Kidney (tissue), 14 donors: ENCODE results near the gene CAD. TPM values are rescaled to one million over a fixed set of nuclear protein-coding genes. Genes with fewer than 3 reads are reported as not detected.

Experiments used
- DNase-seq, 5 donors: peaks; one replicate each; pipeline ENCODE4 v3.0.0-alpha.2; 2013 to 2020
- FAIRE-seq: peaks from 2 replicates; lab custom pipeline; 2012; peaks lifted over from hg19 to GRCh38; lab: Jason Lieb, UNC
- H3K27ac ChIP-seq, 2 donors: one replicate each; pipeline ENCODE4 v1.7.0; 2013; ENCODE audit warnings: low read depth in 2 of 2, low read length in 2 of 2, inconsistent platforms in 1 of 2
- H3K27me3 ChIP-seq: one replicate; pipeline ENCODE4 v1.7.1; 2013; ENCODE audit warnings: low read length, inconsistent platforms; ENCODE audit not compliant: control insufficient read depth, insufficient read depth
- H3K36me3 ChIP-seq, 3 donors: one replicate each; pipeline versions ENCODE4 v1.7.0 to v1.7.1; 2013; ENCODE audit warnings: low read length in 3 of 3, control low read depth in 1 of 3, inconsistent platforms in 1 of 3; ENCODE audit not compliant: insufficient read depth in 3 of 3, control insufficient read depth in 2 of 3
- H3K4me1 ChIP-seq, 3 donors: one replicate each; pipeline versions ENCODE4 v1.7.0 to v1.7.1; 2013; ENCODE audit warnings: low read length in 3 of 3, inconsistent platforms in 1 of 3, low read depth in 1 of 3; ENCODE audit not compliant: control insufficient read depth in 2 of 3, insufficient read depth in 2 of 3
- H3K4me3 ChIP-seq, 3 donors: one replicate each; pipeline versions ENCODE4 v1.7.0 to v1.8.1; 2013; ENCODE audit warnings: low read length in 3 of 3, control low read depth in 1 of 3, inconsistent platforms in 1 of 3
- H3K9ac ChIP-seq, 3 donors: one replicate each; pipeline versions ENCODE4 v1.7.0 to v1.7.1; 2013; ENCODE audit warnings: low read length in 3 of 3, control low read depth in 1 of 3, inconsistent platforms in 1 of 3
- H3K9me3 ChIP-seq, 3 donors: one replicate each; pipeline versions ENCODE4 v1.7.0 to v1.7.1; 2013; ENCODE audit warnings: low read length in 3 of 3, control low read depth in 1 of 3, inconsistent platforms in 1 of 3; ENCODE audit not compliant: control insufficient read depth in 2 of 3, insufficient read depth in 1 of 3
- intact Hi-C: fragments of 100-400 bp; cut with DNase I; formaldehyde crosslinking; loops from one replicate; pipeline ENCODE4 v1.11.1; 2022
- polyA plus RNA-seq: library from polyadenylated mRNA; stranded (reverse); fragments of 350-450 nt; fragmentation: Illumina TruSeq; extraction: RNeasy Lipid Tissue Mini Kit (QIAGEN cat#74804); gene quantifications from one replicate; pipeline ENCODE4 v1.2.3, GENCODE V29; 2014; ENCODE audit warnings: low read depth, low replicate concordance; ENCODE audit not compliant: insufficient read depth
- total RNA-seq: library from RNA; stranded (reverse); fragmentation: NEBNext Ultra II Directional; extraction: Animal tissue kit (Norgen Biotek cat#: 25700); gene quantifications from one replicate; pipeline ENCODE4 v1.2.1, GENCODE V29; 2021
- TF ChIP-seq, protein P1 (sequence below): IDR thresholded peaks from 3 replicates; pipeline ENCODE4 v1.5.1; 2012; ENCODE audit warnings: mild to moderate bottlenecking, moderate library complexity, borderline replicate concordance; ENCODE audit not compliant: insufficient read depth; ENCODE audit errors: extremely low read depth
- donor health status: control.
- donor health status: control.
- donor health status: control.
- donor health status: control.
- donor health status: control.
- donor health status: DM: yes; HTN: yes; CAD: no.
- donor health status: Normal renal cell carcinoma (clear cell type).

The CAD gene
- total and polyA plus RNA-seq, 2 donors from 2014 or later = 8.8 to 43.4 TPM

DNA sequence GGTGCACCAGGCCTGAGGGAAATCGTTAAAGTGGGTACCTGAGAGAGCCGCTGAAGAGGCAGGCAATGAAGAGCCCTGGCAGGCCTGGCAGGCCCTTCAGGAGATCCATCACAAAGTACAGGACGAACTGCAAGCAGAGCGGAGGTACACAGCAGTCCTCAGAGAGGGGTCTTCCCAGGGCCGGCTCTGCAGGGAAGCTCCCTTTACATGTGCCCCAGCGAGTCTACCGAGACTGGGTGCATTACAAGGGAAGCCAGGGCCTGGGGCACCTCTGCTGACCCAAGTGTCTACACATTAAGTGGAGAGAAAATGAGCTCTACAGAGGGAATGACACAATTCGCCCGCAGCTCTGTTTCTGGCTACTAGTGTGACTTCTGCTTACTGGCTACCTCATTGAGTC is 13.4 kb upstream of the CAD start:
- FAIRE-seq (no peak), DNase-seq (no peak)
- Histone ChIP-seq H3K27me3 (no peaks in the 10 kb centered on the region), H3K36me3 (peaks cover 2 to 38% (median 22%) of the 10 kb centered on the region in 3 donors), H3K9me3 (no peaks in the 10 kb centered on the region), H3K4me1 (no peaks in the 10 kb centered on the region), H3K9ac (no peak overlapping the region), H3K27ac (no peak overlapping the region), H3K4me3 (no peak overlapping the region)
- intact Hi-C loops = no loop called here
- TF ChIP-seq, protein P1, sequence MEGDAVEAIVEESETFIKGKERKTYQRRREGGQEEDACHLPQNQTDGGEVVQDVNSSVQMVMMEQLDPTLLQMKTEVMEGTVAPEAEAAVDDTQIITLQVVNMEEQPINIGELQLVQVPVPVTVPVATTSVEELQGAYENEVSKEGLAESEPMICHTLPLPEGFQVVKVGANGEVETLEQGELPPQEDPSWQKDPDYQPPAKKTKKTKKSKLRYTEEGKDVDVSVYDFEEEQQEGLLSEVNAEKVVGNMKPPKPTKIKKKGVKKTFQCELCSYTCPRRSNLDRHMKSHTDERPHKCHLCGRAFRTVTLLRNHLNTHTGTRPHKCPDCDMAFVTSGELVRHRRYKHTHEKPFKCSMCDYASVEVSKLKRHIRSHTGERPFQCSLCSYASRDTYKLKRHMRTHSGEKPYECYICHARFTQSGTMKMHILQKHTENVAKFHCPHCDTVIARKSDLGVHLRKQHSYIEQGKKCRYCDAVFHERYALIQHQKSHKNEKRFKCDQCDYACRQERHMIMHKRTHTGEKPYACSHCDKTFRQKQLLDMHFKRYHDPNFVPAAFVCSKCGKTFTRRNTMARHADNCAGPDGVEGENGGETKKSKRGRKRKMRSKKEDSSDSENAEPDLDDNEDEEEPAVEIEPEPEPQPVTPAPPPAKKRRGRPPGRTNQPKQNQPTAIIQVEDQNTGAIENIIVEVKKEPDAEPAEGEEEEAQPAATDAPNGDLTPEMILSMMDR = no peak

DNA sequence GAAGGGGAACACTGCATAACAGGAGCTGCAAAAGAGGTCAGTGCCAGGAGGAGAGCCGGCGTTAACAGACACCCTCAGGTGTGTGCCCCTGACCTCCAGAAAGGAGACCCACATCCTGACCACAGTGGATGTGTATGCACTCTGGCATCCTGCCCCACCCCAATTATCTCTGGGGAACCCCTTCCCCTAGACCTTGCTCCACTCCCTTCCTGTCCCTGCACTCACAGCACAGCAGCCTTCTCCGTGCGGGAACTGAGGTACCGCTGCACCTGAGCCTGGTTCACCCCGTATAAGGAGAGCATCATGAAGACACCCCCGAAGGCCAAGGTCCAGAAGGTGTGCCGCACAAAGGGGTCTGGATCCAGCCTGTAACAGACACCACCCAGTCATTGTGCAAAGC is 12.6 kb upstream of the CAD start:
- DNase-seq = no peak
- no peaks in the 10 kb centered on the region for H3K27me3 ChIP-seq
- no peak for FAIRE-seq
- H3K9ac ChIP-seq = no peak overlapping the region
- peaks cover 2 to 38% (median 22%) of the 10 kb centered on the region in 3 donors for H3K36me3 ChIP-seq
- H3K27ac ChIP-seq = no peak overlapping the region
- TF ChIP-seq, protein P1 = no peak
- H3K4me3 ChIP-seq = no peak overlapping the region
- intact Hi-C loops = no loop called here
- H3K9me3 ChIP-seq = no peaks in the 10 kb centered on the region
- no peaks in the 10 kb centered on the region for H3K4me1 ChIP-seq

DNA sequence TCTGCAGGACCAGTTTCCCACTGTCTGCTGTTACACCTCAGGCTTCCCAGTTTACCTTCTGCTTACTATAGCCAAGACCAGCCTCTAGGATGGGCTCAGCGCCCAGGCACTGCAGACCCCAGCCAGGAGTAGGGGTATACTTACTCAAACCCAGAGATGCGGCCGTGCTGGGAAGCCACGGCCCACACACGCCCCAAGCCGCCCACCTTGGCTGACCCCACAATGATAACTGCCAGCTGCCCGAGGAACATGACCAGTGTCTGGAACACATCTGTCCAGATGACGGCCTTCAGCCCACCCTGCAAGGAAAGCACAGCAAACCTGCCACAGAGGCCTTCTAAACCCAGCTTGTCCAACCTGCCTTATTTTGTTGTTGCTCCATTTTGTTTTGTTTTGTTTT is 12.0 kb upstream of the CAD start:
- intact Hi-C loops = no loop called here
- Histone ChIP-seq H3K36me3 (peaks cover 0 to 38% (median 20%) of the 10 kb centered on the region in 3 donors), H3K4me3 (no peak overlapping the region), H3K4me1 (no peaks in the 10 kb centered on the region), H3K27me3 (no peaks in the 10 kb centered on the region), H3K9ac (no peak overlapping the region), H3K27ac (no peak overlapping the region), H3K9me3 (no peaks in the 10 kb centered on the region)
- TF ChIP-seq, protein P1 = no peak
- no peak for DNase-seq
- no peak for FAIRE-seq

DNA sequence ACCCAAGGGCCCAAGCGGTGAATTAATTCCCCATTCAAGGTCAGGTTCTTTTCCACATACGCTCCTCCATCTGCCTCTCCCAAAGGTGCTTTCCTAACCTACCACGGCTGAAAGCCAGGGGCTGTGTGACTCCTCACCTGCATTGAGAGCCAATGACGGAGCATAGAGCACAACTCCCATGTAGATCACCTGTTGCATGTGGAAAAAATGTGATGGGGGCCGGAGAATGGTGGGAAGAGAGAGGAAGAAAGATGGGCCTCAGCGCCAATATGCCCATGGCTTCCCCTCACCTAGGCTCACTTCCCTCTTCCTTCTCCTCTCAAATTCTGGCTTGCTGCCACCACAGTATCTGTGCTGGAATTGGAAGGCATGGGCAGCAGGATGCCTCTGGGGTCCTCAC is 10.8 kb upstream of the CAD start:
- H3K4me3 ChIP-seq = no peak overlapping the region
- no peak overlapping the region for H3K9ac ChIP-seq
- H3K9me3 ChIP-seq = no peaks in the 10 kb centered on the region
- TF ChIP-seq, protein P1 = no peak
- H3K36me3 ChIP-seq = peaks cover 0 to 38% (median 19%) of the 10 kb centered on the region in 3 donors
- intact Hi-C loops = no loop called here
- DNase-seq = no peak
- H3K27ac ChIP-seq = no peak overlapping the region
- no peak for FAIRE-seq
- peaks cover 0 to 3% (median 0%) of the 10 kb centered on the region in 3 donors for H3K4me1 ChIP-seq
- no peaks in the 10 kb centered on the region for H3K27me3 ChIP-seq
